ENCODE measurements around the gene STX11.

- no peak for TF ChIP-seq RBBP5 (conservative IDR thresholded peaks at IDR 0.05)
- no peak for TF ChIP-seq POLR2A (IDR thresholded peaks at IDR 0.05; ENCODE audit: low read depth, low read length)
- TF ChIP-seq CHD4 (IDR thresholded peaks at IDR 0.05): no peak
- TF ChIP-seq, protein P1, sequence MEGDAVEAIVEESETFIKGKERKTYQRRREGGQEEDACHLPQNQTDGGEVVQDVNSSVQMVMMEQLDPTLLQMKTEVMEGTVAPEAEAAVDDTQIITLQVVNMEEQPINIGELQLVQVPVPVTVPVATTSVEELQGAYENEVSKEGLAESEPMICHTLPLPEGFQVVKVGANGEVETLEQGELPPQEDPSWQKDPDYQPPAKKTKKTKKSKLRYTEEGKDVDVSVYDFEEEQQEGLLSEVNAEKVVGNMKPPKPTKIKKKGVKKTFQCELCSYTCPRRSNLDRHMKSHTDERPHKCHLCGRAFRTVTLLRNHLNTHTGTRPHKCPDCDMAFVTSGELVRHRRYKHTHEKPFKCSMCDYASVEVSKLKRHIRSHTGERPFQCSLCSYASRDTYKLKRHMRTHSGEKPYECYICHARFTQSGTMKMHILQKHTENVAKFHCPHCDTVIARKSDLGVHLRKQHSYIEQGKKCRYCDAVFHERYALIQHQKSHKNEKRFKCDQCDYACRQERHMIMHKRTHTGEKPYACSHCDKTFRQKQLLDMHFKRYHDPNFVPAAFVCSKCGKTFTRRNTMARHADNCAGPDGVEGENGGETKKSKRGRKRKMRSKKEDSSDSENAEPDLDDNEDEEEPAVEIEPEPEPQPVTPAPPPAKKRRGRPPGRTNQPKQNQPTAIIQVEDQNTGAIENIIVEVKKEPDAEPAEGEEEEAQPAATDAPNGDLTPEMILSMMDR (IDR thresholded peaks at IDR 0.05 in 2 of 3, conservative IDR thresholded peaks at IDR 0.05 in 1 of 3; ENCODE audit: control insufficient read depth in 2 of 3, extremely low read depth in 1 of 3, insufficient read depth in 1 of 3, low read depth in 3 of 3, low read length in 3 of 3): no peak
- no peak for TF ChIP-seq EZH2 (IDR thresholded peaks at IDR 0.05; ENCODE audit: borderline replicate concordance, control insufficient read depth, low read depth, low read length)
- no peak for TF ChIP-seq ZNF24 (IDR thresholded peaks at IDR 0.05)
These were observed 6.0 kb downstream of the STX11 start for GRCh38 chr6:144156338-144156737.

All from GM12878 (cell line).